K562 (cell line): ENCODE results near the gene RNF4. TPM values are rescaled to one million over a fixed set of nuclear protein-coding genes. Genes with fewer than 3 reads are reported as not detected.
A peak's percentile ranks its signal among the peaks of the same experiment; 100 is the strongest.

ENCODE experiments used
- ATAC-seq: fragments of 200-7000 bp; cut with Tn5 transposase; 3 replicates; pipeline ENCODE4 v1.9.1; 2020; ENCODE audit warnings: moderate library complexity
- BruUV-seq: library from RNA; stranded (reverse); fragments of 400-500 nt; replicated peaks from 2 replicates; lab custom pipeline; 2021; lab: Mats Ljungman, UMichigan
- CTCF ChIA-PET: fragments of 300-600 bp; formaldehyde crosslinking; extraction: SDS; loops from one replicate; lab custom pipeline; 2021; ENCODE audit warnings: low intra/inter-chr PET ratio; lab: Yijun Ruan, JAX
- POLR2A ChIA-PET: fragments of 300-600, 350-650 bp; sonication (Branson Sonifier 250); formaldehyde crosslinking; extraction: SDS; loops from one replicate; lab custom pipeline; 2021; ENCODE audit warnings: antibody characterized with exemption, inconsistent platforms; lab: Yijun Ruan, JAX
- DNase-seq, 4 experiments: peaks; one replicate each; pipeline versions ENCODE4 v3.0.0 to v3.0.0-alpha.2; 2011 to 2018; ENCODE audit warnings: low spot score in 3 of 4, mixed read lengths in 3 of 4; ENCODE audit errors: extremely low read depth in 1 of 4
- FAIRE-seq: peaks from 2 replicates; lab custom pipeline; 2011; peaks lifted over from hg19 to GRCh38; lab: Jason Lieb, UNC
- H2AFZ ChIP-seq: 2 replicates; pipeline ENCODE4 v1.6.0; 2011; ENCODE audit warnings: low read depth, low read length, control low read depth, inconsistent platforms
- H3K27ac ChIP-seq: fragments of 200-600 bp; 3 replicates; pipeline ENCODE4 v1.8.0; 2011; ENCODE audit warnings: low read depth, mild to moderate bottlenecking, control low read depth, inconsistent platforms, low read length, moderate library complexity, mixed read lengths; ENCODE audit errors: extremely low read depth
- H3K27me3 ChIP-seq, 2 experiments: fragments of 300-600 bp in 1 of 2; 2 replicates in 1 of 2; 3 replicates in 1 of 2; pipeline versions ENCODE4 v1.6.0 to v1.8.0; 2011; ENCODE audit warnings: inconsistent platforms in 2 of 2, low read length in 2 of 2, mild to moderate bottlenecking in 1 of 2, mixed read lengths in 1 of 2, moderate library complexity in 1 of 2; ENCODE audit not compliant: control insufficient read depth in 2 of 2, insufficient read depth in 2 of 2
- H3K36me3 ChIP-seq: fragments of 300-600 bp; 3 replicates; pipeline ENCODE4 v1.8.0; 2011; ENCODE audit warnings: mild to moderate bottlenecking, low read length, inconsistent platforms; ENCODE audit not compliant: control insufficient read depth, insufficient read depth
- H3K4me1 ChIP-seq, 2 experiments: fragments of 200-600 bp in 1 of 2; replicated peaks in 1 of 2; 2 replicates in 1 of 2; 3 replicates in 1 of 2; pipeline versions ENCODE4 v1.5.1 to v1.8.0; 2011; ENCODE audit warnings: inconsistent platforms in 2 of 2, low read length in 2 of 2, mild to moderate bottlenecking in 1 of 2, mixed read lengths in 1 of 2, moderate library complexity in 1 of 2; ENCODE audit not compliant: control insufficient read depth in 2 of 2, insufficient read depth in 2 of 2
- H3K4me2 ChIP-seq: 2 replicates; pipeline ENCODE4 v1.6.1; 2011; ENCODE audit warnings: low read length, control low read depth, inconsistent platforms, mixed read lengths; ENCODE audit not compliant: insufficient read depth
- H3K4me3 ChIP-seq: fragments of 200-600 bp; sonication (generic), shearing (Covaris generic); 2 replicates; pipeline ENCODE4 v1.5.1; 2016; ENCODE audit warnings: control low read depth, inconsistent platforms
- H3K79me2 ChIP-seq: fragments of 200-600 bp; 3 replicates; pipeline ENCODE4 v1.8.0; 2011; ENCODE audit warnings: low read length, inconsistent platforms; ENCODE audit not compliant: control insufficient read depth, insufficient read depth
- H3K9ac ChIP-seq, 2 experiments: 2 replicates each; pipeline versions ENCODE4 v1.6.0 to v1.6.1; 2011; ENCODE audit warnings: low read depth in 2 of 2, low read length in 2 of 2, control low read depth in 1 of 2, inconsistent platforms in 1 of 2, mild to moderate bottlenecking in 1 of 2, mixed read lengths in 1 of 2; ENCODE audit not compliant: insufficient read depth in 1 of 2
- H3K9me1 ChIP-seq: one replicate; pipeline ENCODE4 v1.6.0; 2011; ENCODE audit warnings: inconsistent platforms, mild to moderate bottlenecking, low read length, moderate library complexity; ENCODE audit not compliant: control insufficient read depth, insufficient read depth
- H3K9me3 ChIP-seq: replicated peaks from 2 replicates; pipeline ENCODE4 v1.5.1; 2011; ENCODE audit warnings: low read depth, low read length, inconsistent platforms; ENCODE audit not compliant: control insufficient read depth, insufficient read depth
- H4K20me1 ChIP-seq: replicated peaks from 2 replicates; pipeline ENCODE4 v1.6.1; 2011; ENCODE audit warnings: low read length, inconsistent platforms, mixed read lengths; ENCODE audit not compliant: control insufficient read depth, insufficient read depth
- HBP1 ChIP-seq: fragments of 450-650 bp; formaldehyde crosslinking; IDR thresholded peaks from 2 replicates; pipeline ENCODE4 v1.4.0; 2022; ENCODE audit warnings: missing genetic modification characterization
- HNRNPL ChIP-seq: fragments of 200-400 bp; formaldehyde crosslinking; IDR thresholded peaks from 2 replicates; pipeline ENCODE4 v1.6.1; 2017; ENCODE audit warnings: low read depth, mild to moderate bottlenecking, low read length
- MED1 ChIP-seq: sonication (generic); formaldehyde crosslinking; IDR thresholded peaks from 2 replicates; pipeline ENCODE4 v1.8.1; 2023; ENCODE audit warnings: missing genetic modification reagents, borderline replicate concordance
- NR2C2 ChIP-seq, 2 experiments: fragments of 200-800 bp in 1 of 2; sonication (Bioruptor generic) in 1 of 2; sonication (generic) in 1 of 2; formaldehyde crosslinking in 1 of 2; IDR thresholded peaks; 2 replicates each; pipeline versions ENCODE4 v1.6.1 to v1.8.0; 2016 to 2022; ENCODE audit warnings: mild to moderate bottlenecking in 1 of 2, missing compliant biosample characterization in 1 of 2, missing genetic modification characterization in 1 of 2, missing genetic modification reagents in 1 of 2
- RBM25 ChIP-seq: fragments of 200-400 bp; formaldehyde crosslinking; IDR thresholded peaks from 2 replicates; pipeline ENCODE4 v1.6.1; 2018; ENCODE audit warnings: low read length, low read depth, moderate library complexity; ENCODE audit not compliant: severe bottlenecking
- TFAP4 ChIP-seq: sonication (generic); formaldehyde crosslinking; IDR thresholded peaks from 2 replicates; pipeline ENCODE4 v1.8.0; 2022; ENCODE audit warnings: missing genetic modification reagents, mild to moderate bottlenecking, moderate library complexity, borderline replicate concordance
- WGBS: fragments of 100-300 bp; shearing (Covaris generic); methylation state at CpG from one replicate; pipeline ENCODE4 v1.1.6; 2016; ENCODE audit warnings: low coverage, mixed read lengths; ENCODE audit not compliant: insufficient coverage; ENCODE audit errors: missing lambda C conversion rate; 5-methylcytosine and 5-hydroxymethylcytosine counted together
- in situ Hi-C: fragments of 300-500 bp; cut with MboI; formaldehyde crosslinking; loops from 4 replicates; pipeline ENCODE4 v1.15.0; 2018; ENCODE audit warnings: inconsistent platforms, mixed read lengths
- intact Hi-C: fragments of 100-400 bp; cut with micrococcal nuclease; formaldehyde crosslinking; loops from 2 replicates; pipeline ENCODE4 v1.14.2; 2022
- polyA plus RNA-seq, 8 experiments: library from polyadenylated mRNA; depleted of rRNA in 4 of 8; stranded (reverse) in 5 of 8; unstranded in 3 of 8; fragments of >200 nt; fragmentation: Nextera tagmentation in 2 of 8; fragmentation: Illumina TruSeq in 1 of 8; extraction: Ambion mirVana in 2 of 8; extraction: Trizol in 1 of 8; gene quantifications; 2 replicates each; pipeline versions ENCODE4 v1.2.1 to v1.2.3, GENCODE V29; 2011 to 2014; ENCODE audit warnings: inconsistent platforms in 1 of 8, missing spikeins in 1 of 8
- total RNA-seq, 7 experiments: library from RNA; depleted of rRNA in 6 of 7; stranded (reverse); fragments of >200 nt in 6 of 7; fragmentation: Illumina TruSeq in 2 of 7; extraction: Trizol in 2 of 7; gene quantifications; 2 replicates each; pipeline versions ENCODE4 v1.2.1 to v1.2.3, GENCODE V29; 2011 to 2021; ENCODE audit warnings: low replicate concordance in 1 of 7

RNF4 gene
- total and polyA plus RNA-seq, 9 of the 15 experiments (the other 6 are each of a cell fraction or from before 2014, with no cell fraction given) = 19.2 to 59.3 (median 44.8) TPM

- ATAC-seq = peak; percentile 40; the same call in 2 of the 3 replicates
- no peak overlapping the region for H3K4me3 ChIP-seq
- H3K27ac ChIP-seq = no peak overlapping the region
- H3K9me1 ChIP-seq = no peaks in the 10 kb centered on the region
- H3K9me3 ChIP-seq = no peaks in the 10 kb centered on the region
- H4K20me1 ChIP-seq = peaks cover 8% of the 10 kb centered on the region; the same call in 1 of the 2 replicates
- no peaks in the 10 kb centered on the region for H3K79me2 ChIP-seq
- peaks cover 20 to 56% of the 10 kb centered on the region in 2 experiments; a peak in 4 of 5 replicates for H3K27me3 ChIP-seq
- no peak for FAIRE-seq
- H3K36me3 ChIP-seq = no peaks in the 10 kb centered on the region
- CTCF ChIA-PET = no interaction called here
- 36% methylated on average over 25 of the region's 25 CpGs for WGBS
- peaks cover 0 to 28% of the 10 kb centered on the region in 2 experiments; a peak in 2 of 5 replicates for H3K4me1 ChIP-seq
- peak overlapping the region in 1 of 2 experiments; percentile 10; a peak in 2 of 4 replicates for H3K9ac ChIP-seq
- in situ Hi-C loops = no loop called here
- DNase-seq = no peak
- no peak overlapping the region for H3K4me2 ChIP-seq
- no peak overlapping the region for H2AFZ ChIP-seq
- no TSS peak for BruUV-seq
- intact Hi-C loops = no loop called here
- POLR2A ChIA-PET = interaction anchor here (0.6 to 1.1 kb wide), 4 partner anchors 12 to 192 kb away, joined by 3 to 4 read pairs (median 4); partner anchors contain the start of gene RNF4
- TF ChIP-seq HBP1 (CRISPR knock-in tag) (no peak), MED1 (CRISPR knock-in tag) (no peak), HNRNPL (no peak), NR2C2 (CRISPR knock-in tag; IDR thresholded peaks at IDR 0.05) (no peak), NR2C2 (tag; IDR thresholded peaks at IDR 0.05) (no peak), RBM25 (no peak), TFAP4 (CRISPR knock-in tag) (no peak)
Observed at GRCh38 chr4:2451821-2452785, 16.8 kb upstream of the RNF4 start.
